Measurements from ENCODE around the gene PI3.

PI3 gene

DNA sequence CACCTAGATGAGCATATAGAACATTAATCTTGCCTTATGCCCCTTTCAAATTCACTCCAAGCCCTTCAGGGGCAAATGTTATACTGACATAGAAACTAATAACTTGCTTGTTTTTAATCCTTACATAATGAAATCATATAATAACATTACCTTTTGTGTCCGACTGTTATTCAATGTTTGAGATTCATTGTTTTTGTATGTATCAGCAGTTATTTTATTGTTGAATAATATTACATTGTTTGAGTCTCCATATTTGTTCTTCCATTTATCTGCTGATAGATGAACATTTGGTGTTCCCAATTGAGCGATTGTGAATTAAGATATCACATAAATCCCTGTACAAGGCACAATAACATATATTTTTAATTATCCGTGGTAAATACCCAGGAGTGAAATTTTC lies 38.1 kb downstream of the PI3 start:
- Histone ChIP-seq H3K27me3 (ENCODE audit: low read length) (no peaks in the 10 kb centered on the region), H3K79me2 (ENCODE audit: insufficient read depth, low read length) (no peaks in the 10 kb centered on the region), H3K9me3 (ENCODE audit: insufficient read depth, low read length) (0 out of 2 replicates have a peak, but pooled peaks cover 4% of the 10 kb centered on the region), H3K9me2 (replicated peaks; ENCODE audit: insufficient read depth, low read length) (no peaks in the 10 kb centered on the region), H3K4me3 (ENCODE audit: insufficient read depth, low read length, poor library complexity, severe bottlenecking) (no peak overlapping the region), H3K4me2 (ENCODE audit: low read depth, low read length, poor library complexity, severe bottlenecking) (no peak overlapping the region), H2AFZ (ENCODE audit: low read depth, low read length, severe bottlenecking) (no peak overlapping the region), H3F3A (ENCODE audit: insufficient read depth) (no peaks in the 10 kb centered on the region), H3K9ac (ENCODE audit: low read length) (no peak overlapping the region), H4K20me1 (ENCODE audit: low read depth, low read length) (no peaks in the 10 kb centered on the region), H3K36me3 (ENCODE audit: low read length) (no peaks in the 10 kb centered on the region), H3K27ac (ENCODE audit: low read depth, low read length) (no peak overlapping the region)
- TF ChIP-seq, protein P1, sequence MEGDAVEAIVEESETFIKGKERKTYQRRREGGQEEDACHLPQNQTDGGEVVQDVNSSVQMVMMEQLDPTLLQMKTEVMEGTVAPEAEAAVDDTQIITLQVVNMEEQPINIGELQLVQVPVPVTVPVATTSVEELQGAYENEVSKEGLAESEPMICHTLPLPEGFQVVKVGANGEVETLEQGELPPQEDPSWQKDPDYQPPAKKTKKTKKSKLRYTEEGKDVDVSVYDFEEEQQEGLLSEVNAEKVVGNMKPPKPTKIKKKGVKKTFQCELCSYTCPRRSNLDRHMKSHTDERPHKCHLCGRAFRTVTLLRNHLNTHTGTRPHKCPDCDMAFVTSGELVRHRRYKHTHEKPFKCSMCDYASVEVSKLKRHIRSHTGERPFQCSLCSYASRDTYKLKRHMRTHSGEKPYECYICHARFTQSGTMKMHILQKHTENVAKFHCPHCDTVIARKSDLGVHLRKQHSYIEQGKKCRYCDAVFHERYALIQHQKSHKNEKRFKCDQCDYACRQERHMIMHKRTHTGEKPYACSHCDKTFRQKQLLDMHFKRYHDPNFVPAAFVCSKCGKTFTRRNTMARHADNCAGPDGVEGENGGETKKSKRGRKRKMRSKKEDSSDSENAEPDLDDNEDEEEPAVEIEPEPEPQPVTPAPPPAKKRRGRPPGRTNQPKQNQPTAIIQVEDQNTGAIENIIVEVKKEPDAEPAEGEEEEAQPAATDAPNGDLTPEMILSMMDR (IDR thresholded peaks at IDR 0.05; ENCODE audit: insufficient read depth, low read length, poor library complexity, severe bottlenecking), result no peak
- no peak for TF ChIP-seq EZH2phosphoT487 (conservative IDR thresholded peaks at IDR 0.05; ENCODE audit: low read length)

DNA sequence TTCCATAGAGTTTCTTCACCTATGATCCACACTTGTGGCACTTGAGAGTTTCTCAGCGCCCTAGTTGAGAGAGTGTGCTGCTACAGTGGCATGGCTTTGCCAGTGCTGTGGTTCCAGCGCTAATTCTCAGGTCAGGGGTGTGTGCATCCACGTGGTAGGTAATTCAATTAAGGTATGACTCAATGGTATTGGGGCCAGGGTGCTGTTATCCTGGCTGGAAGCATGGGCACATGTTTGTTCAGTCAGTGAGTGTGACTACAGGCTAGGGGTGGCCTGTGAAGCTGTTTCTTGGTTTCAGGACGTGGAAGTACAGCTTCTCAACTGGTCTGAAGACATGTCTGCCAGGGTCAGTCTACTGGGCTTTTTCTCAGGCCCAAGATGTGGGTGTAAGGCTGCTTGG lies 43.4 kb downstream of the PI3 start:
- no peak overlapping the region for H3K4me3 ChIP-seq (ENCODE audit: insufficient read depth, low read length, poor library complexity, severe bottlenecking)
- H2AFZ ChIP-seq (ENCODE audit: low read depth, low read length, severe bottlenecking), result no peak overlapping the region
- no peak overlapping the region for H3K4me2 ChIP-seq (ENCODE audit: low read depth, low read length, poor library complexity, severe bottlenecking)
- TF ChIP-seq, protein P1 (IDR thresholded peaks at IDR 0.05; ENCODE audit: insufficient read depth, low read length, poor library complexity, severe bottlenecking), result no peak
- no peak for TF ChIP-seq EZH2phosphoT487 (conservative IDR thresholded peaks at IDR 0.05; ENCODE audit: low read length)
- H3F3A ChIP-seq (ENCODE audit: insufficient read depth), result no peaks in the 10 kb centered on the region
- H3K79me2 ChIP-seq (ENCODE audit: insufficient read depth, low read length), result no peaks in the 10 kb centered on the region
- no peak overlapping the region for H3K27ac ChIP-seq (ENCODE audit: low read depth, low read length)
- no peaks in the 10 kb centered on the region for H3K9me2 ChIP-seq (replicated peaks; ENCODE audit: insufficient read depth, low read length)
- H3K9me3 ChIP-seq (ENCODE audit: insufficient read depth, low read length), result no peaks in the 10 kb centered on the region
- no peaks in the 10 kb centered on the region for H3K27me3 ChIP-seq (ENCODE audit: low read length)
- H4K20me1 ChIP-seq (ENCODE audit: low read depth, low read length), result no peaks in the 10 kb centered on the region
- H3K36me3 ChIP-seq (ENCODE audit: low read length), result no peaks in the 10 kb centered on the region
- H3K9ac ChIP-seq (ENCODE audit: low read length), result no peak overlapping the region

DNA sequence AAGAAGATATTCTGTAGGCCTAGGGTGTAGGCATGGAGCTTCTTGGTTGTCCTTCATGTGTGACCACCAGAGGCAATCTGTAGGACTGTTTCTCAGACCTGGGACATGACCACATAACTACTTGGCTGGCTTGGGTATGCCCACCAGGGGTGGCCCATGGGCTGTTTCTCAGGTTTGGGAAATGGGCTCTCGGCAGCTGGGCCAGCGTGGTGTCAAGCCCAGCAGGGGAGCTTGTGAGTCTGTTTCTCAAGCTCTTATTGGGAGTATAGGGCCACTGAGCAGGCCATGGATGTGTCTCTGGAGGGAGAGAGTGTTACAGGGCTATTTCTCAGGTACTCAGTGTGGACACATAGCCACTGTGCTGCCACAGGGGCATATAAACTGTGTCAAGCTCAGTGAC lies 43.9 kb downstream of the PI3 start:
- Histone ChIP-seq H3K36me3 (ENCODE audit: low read length) (no peaks in the 10 kb centered on the region), H3K9me3 (ENCODE audit: insufficient read depth, low read length) (no peaks in the 10 kb centered on the region)

More for the DNA sequence above, 43.9 kb downstream of the PI3 start:
- Histone ChIP-seq H3K27ac (ENCODE audit: low read depth, low read length) (no peak overlapping the region), H3K4me3 (ENCODE audit: insufficient read depth, low read length, poor library complexity, severe bottlenecking) (no peak overlapping the region), H3K9ac (ENCODE audit: low read length) (no peak overlapping the region), H2AFZ (ENCODE audit: low read depth, low read length, severe bottlenecking) (no peak overlapping the region), H4K20me1 (ENCODE audit: low read depth, low read length) (no peaks in the 10 kb centered on the region), H3K9me2 (replicated peaks; ENCODE audit: insufficient read depth, low read length) (no peaks in the 10 kb centered on the region), H3K79me2 (ENCODE audit: insufficient read depth, low read length) (no peaks in the 10 kb centered on the region), H3K27me3 (ENCODE audit: low read length) (no peaks in the 10 kb centered on the region), H3F3A (ENCODE audit: insufficient read depth) (no peaks in the 10 kb centered on the region), H3K4me2 (ENCODE audit: low read depth, low read length, poor library complexity, severe bottlenecking) (no peak overlapping the region)
- TF ChIP-seq, protein P1 (IDR thresholded peaks at IDR 0.05; ENCODE audit: insufficient read depth, low read length, poor library complexity, severe bottlenecking), result no peak
- TF ChIP-seq EZH2phosphoT487 (conservative IDR thresholded peaks at IDR 0.05; ENCODE audit: low read length), result no peak
